Dendritic cell treated with granulocyte-macrophage colony-stimulating factor and Interleukin-4, amounts not matched to agents 40 ng/mL and 50 ng/mL, for 4 days (primary cell): ENCODE measurements around the gene RALGAPA2.

ENCODE experiments used
- H3K27ac Mint-ChIP-seq: one replicate; pipeline ENCODE4 v1.8.0; 2022; ENCODE audit warnings: mild to moderate bottlenecking, mixed read lengths
- H3K27me3 Mint-ChIP-seq: one replicate; pipeline ENCODE4 v1.8.0; 2022; ENCODE audit warnings: mild to moderate bottlenecking, mixed read lengths
- H3K36me3 Mint-ChIP-seq: one replicate; pipeline ENCODE4 v1.8.0; 2022; ENCODE audit warnings: low read depth, mixed read lengths
- H3K4me1 Mint-ChIP-seq: one replicate; pipeline ENCODE4 v1.8.0; 2022; ENCODE audit warnings: low read depth, mixed read lengths
- H3K4me3 Mint-ChIP-seq: one replicate; pipeline ENCODE4 v1.8.0; 2022; ENCODE audit warnings: mild to moderate bottlenecking, moderate library complexity, mixed read lengths
- H3K9me3 Mint-ChIP-seq: one replicate; pipeline ENCODE4 v1.8.0; 2022; ENCODE audit warnings: mixed read lengths
- intact Hi-C: fragments of 100-400 bp; cut with micrococcal nuclease; formaldehyde crosslinking; loops from one replicate; pipeline ENCODE4 v1.15.0; 2022

The RALGAPA2 gene

GRCh38 chr20:20585146-20585545 is 127.3 kb downstream of the RALGAPA2 start:
- Mint-ChIP-seq H3K27me3 (no peaks in the 10 kb centered on the region), H3K4me1 (peaks cover 4% of the 10 kb centered on the region), H3K9me3 (no peaks in the 10 kb centered on the region), H3K4me3 (no peak overlapping the region), H3K27ac (no peak overlapping the region), H3K36me3 (peaks cover 76% of the 10 kb centered on the region)
- intact Hi-C loops: no loop called here

- Mint-ChIP-seq H3K27me3 (no peaks in the 10 kb centered on the region), H3K36me3 (peaks cover 66% of the 10 kb centered on the region), H3K4me3 (no peak overlapping the region), H3K9me3 (no peaks in the 10 kb centered on the region), H3K4me1 (peaks cover 4% of the 10 kb centered on the region), H3K27ac (no peak overlapping the region)
- intact Hi-C loops: no loop called here
These were observed 129.7 kb downstream of the RALGAPA2 start for GRCh38 chr20:20582734-20583133.

DNA sequence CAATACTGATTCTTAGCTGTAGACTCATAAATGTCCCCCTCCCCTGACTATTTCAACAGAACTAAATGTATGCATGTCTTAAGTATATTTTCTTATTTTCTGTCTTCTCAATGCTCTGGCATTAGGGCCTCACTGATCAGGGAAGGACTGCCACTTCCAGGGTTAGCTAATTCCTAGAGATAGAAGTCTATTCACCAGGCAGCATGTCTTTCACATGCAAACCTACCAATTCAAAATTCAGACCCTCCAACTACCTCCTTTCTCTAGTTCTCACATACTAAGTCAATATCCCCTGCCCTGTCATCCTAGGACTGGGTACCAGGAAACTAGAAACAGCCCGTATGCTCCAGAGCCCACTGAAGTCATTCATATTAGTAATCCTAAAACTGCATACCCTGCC is 132.3 kb downstream of the RALGAPA2 start:
- intact Hi-C loops: no loop called here
- no peak overlapping the region for H3K27ac Mint-ChIP-seq
- no peak overlapping the region for H3K4me3 Mint-ChIP-seq
- peaks cover 50% of the 10 kb centered on the region for H3K36me3 Mint-ChIP-seq
- H3K9me3 Mint-ChIP-seq: no peaks in the 10 kb centered on the region
- H3K4me1 Mint-ChIP-seq: peaks cover 4% of the 10 kb centered on the region
- H3K27me3 Mint-ChIP-seq: no peaks in the 10 kb centered on the region

DNA sequence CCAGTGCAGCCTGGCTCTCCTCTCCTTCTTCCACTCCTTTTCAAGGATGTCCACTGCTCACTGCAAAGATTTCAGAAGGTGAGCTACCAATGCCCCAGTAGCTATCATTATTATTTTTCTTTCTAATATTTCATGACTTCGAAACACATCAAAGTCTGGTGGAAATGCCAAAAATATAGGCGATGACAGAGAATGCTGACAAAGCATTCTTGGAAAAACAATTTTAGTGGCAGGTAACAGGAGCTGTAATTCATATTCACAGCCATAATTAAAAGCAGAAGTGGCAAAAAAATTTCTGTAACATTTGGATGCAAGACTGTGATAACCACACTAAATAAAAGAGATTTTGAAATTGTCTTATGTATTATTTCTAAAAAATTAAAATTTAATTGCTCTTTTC is 133.6 kb downstream of the RALGAPA2 start:
- no peak overlapping the region for H3K4me3 Mint-ChIP-seq
- peaks cover 50% of the 10 kb centered on the region for H3K36me3 Mint-ChIP-seq
- no peaks in the 10 kb centered on the region for H3K27me3 Mint-ChIP-seq
- intact Hi-C loops: no loop called here
- H3K27ac Mint-ChIP-seq: no peak overlapping the region
- H3K9me3 Mint-ChIP-seq: no peaks in the 10 kb centered on the region
- H3K4me1 Mint-ChIP-seq: peaks cover 4% of the 10 kb centered on the region

DNA sequence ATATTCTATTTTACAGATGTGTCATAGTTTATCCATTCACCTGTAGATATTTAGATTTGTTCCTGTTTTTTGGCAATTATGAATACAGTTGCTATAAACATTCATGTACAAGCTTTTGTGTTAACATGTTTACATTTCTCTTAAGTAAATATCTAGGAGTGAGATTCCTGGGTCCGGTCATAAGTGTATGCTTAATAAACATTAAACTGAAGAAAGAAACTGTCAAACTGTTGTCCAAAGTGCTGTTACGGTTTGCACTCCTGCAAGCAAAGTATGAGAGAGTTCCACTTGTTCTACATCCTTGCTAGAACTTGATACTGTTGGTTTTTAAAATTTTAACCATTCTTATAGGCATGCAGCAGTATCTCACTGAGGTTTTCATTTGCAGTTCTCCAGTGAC is 138.6 kb downstream of the RALGAPA2 start:
- intact Hi-C loops: no loop called here

GRCh38 chr20:20571068-20571780 is 141.2 kb downstream of the RALGAPA2 start:
- intact Hi-C loops: no loop called here
- H3K4me1 Mint-ChIP-seq: no peaks in the 10 kb centered on the region
- H3K27ac Mint-ChIP-seq: no peak overlapping the region
- H3K36me3 Mint-ChIP-seq: peaks cover 56% of the 10 kb centered on the region
- no peak overlapping the region for H3K4me3 Mint-ChIP-seq
- no peaks in the 10 kb centered on the region for H3K27me3 Mint-ChIP-seq
- H3K9me3 Mint-ChIP-seq: no peaks in the 10 kb centered on the region

More for the DNA sequence above, 138.6 kb downstream of the RALGAPA2 start:
- Mint-ChIP-seq H3K27me3 (no peaks in the 10 kb centered on the region), H3K4me1 (no peaks in the 10 kb centered on the region), H3K36me3 (peaks cover 54% of the 10 kb centered on the region), H3K27ac (no peak overlapping the region), H3K9me3 (no peaks in the 10 kb centered on the region), H3K4me3 (no peak overlapping the region)

DNA sequence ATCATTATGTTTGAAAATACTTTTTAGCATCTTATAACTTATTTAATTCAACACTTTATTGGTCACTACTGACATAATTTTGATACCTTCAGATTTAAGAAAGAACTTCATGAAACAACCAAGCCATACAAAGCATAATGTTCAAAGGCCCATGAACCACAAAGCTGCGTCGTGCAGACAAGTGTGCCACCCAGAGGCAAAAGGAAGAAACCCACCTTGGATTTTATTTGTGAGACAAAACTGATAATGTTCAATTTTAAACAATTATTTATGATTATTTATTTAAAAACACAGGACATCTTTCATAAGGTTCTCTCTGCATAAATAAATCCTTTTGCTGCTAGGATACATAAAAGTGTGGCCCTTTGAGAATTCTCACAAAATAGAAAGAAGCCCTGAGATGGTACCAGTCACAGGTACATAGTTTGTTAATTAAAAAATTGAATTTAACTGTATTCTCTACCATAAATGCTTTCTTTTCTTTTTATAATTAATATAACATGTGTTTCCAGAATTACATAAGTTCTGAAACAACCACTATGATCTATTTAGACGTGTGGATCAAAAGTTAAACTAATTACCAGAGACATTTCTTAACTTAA is 143.7 kb downstream of the RALGAPA2 start:
- intact Hi-C loops: loop anchor here (1.0 to 5.0 kb wide), 3 partner anchors 206 to 484 kb away; no protein-coding TSS in a partner anchor
- H3K27ac Mint-ChIP-seq: no peak overlapping the region

GRCh38 chr20:20567712-20568111 is 144.7 kb downstream of the RALGAPA2 start:
- no peak overlapping the region for H3K27ac Mint-ChIP-seq
- H3K4me1 Mint-ChIP-seq: no peaks in the 10 kb centered on the region
- no peaks in the 10 kb centered on the region for H3K27me3 Mint-ChIP-seq
- no peak overlapping the region for H3K4me3 Mint-ChIP-seq
- H3K36me3 Mint-ChIP-seq: peaks cover 44% of the 10 kb centered on the region
- intact Hi-C loops: loop anchor here (1.0 to 5.0 kb wide), 3 partner anchors 205 to 483 kb away; no protein-coding TSS in a partner anchor
- H3K9me3 Mint-ChIP-seq: no peaks in the 10 kb centered on the region

More for the DNA sequence above, 143.7 kb downstream of the RALGAPA2 start:
- H3K4me3 Mint-ChIP-seq: no peak overlapping the region
- H3K4me1 Mint-ChIP-seq: no peaks in the 10 kb centered on the region
- peaks cover 52% of the 10 kb centered on the region for H3K36me3 Mint-ChIP-seq
- H3K27me3 Mint-ChIP-seq: no peaks in the 10 kb centered on the region
- no peaks in the 10 kb centered on the region for H3K9me3 Mint-ChIP-seq

- H3K4me3 Mint-ChIP-seq: no peak overlapping the region
These were observed 145.9 kb downstream of the RALGAPA2 start for GRCh38 chr20:20566516-20566915.

DNA sequence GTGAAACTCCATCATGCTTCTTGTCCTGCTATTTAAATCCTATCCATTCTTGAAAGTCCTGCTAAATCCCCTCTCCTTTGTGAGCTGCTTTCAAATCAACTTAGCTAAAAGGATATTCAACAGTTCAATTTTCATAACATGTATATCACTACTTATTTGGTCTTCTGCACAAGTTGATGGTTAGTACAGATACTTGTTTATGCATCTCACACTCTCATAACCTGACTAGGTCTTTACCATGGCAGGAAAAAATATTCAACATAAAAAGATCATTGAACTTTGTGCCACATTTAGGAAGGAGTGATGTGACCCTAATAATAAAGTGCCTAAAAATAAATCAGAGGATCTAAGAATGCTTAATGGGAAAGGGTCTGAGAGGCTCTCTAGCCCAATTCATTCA is 148.2 kb downstream of the RALGAPA2 start:
- intact Hi-C loops: no loop called here

More at GRCh38 chr20:20566516-20566915, 145.9 kb downstream of the RALGAPA2 start:
- H3K27me3 Mint-ChIP-seq: no peaks in the 10 kb centered on the region
- H3K27ac Mint-ChIP-seq: no peak overlapping the region
- no peaks in the 10 kb centered on the region for H3K4me1 Mint-ChIP-seq
- H3K36me3 Mint-ChIP-seq: peaks cover 42% of the 10 kb centered on the region
- intact Hi-C loops: loop anchor here (5.0 kb wide), 2 partner anchors 204 to 384 kb away; no protein-coding TSS in a partner anchor
- H3K9me3 Mint-ChIP-seq: no peaks in the 10 kb centered on the region

DNA sequence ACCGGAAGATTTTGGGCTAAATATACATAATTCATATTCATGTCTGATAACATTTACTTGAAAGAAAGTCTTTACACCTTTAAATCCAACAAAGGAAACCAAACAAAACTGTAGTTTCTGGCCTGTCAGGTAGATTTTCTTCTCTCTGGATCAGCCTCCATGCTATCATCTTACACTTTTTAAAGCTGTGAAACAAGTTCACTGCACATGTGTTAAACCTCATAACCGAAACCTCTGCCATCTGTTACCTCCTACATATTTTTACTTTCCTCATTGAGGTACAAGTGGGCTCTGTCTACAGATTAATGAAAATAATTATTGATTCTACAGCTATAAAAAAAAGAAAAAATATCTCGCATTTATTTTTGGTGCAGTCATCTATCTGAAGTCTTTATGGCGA is 149.9 kb downstream of the RALGAPA2 start:
- H3K9me3 Mint-ChIP-seq: no peaks in the 10 kb centered on the region
- H3K4me3 Mint-ChIP-seq: no peak overlapping the region
- H3K36me3 Mint-ChIP-seq: peaks cover 40% of the 10 kb centered on the region
- intact Hi-C loops: no loop called here
- H3K27me3 Mint-ChIP-seq: no peaks in the 10 kb centered on the region
- H3K4me1 Mint-ChIP-seq: no peaks in the 10 kb centered on the region
- H3K27ac Mint-ChIP-seq: no peak overlapping the region

More for the DNA sequence above, 148.2 kb downstream of the RALGAPA2 start:
- H3K4me3 Mint-ChIP-seq: no peak overlapping the region
- no peak overlapping the region for H3K27ac Mint-ChIP-seq
- peaks cover 30% of the 10 kb centered on the region for H3K36me3 Mint-ChIP-seq
- no peaks in the 10 kb centered on the region for H3K9me3 Mint-ChIP-seq
- H3K27me3 Mint-ChIP-seq: no peaks in the 10 kb centered on the region
- no peaks in the 10 kb centered on the region for H3K4me1 Mint-ChIP-seq

GRCh38 chr20:20561841-20562240 is 150.6 kb downstream of the RALGAPA2 start:
- no peaks in the 10 kb centered on the region for H3K9me3 Mint-ChIP-seq
- peaks cover 41% of the 10 kb centered on the region for H3K36me3 Mint-ChIP-seq
- H3K4me3 Mint-ChIP-seq: no peak overlapping the region
- H3K27ac Mint-ChIP-seq: no peak overlapping the region
- intact Hi-C loops: no loop called here
- H3K4me1 Mint-ChIP-seq: no peaks in the 10 kb centered on the region
- H3K27me3 Mint-ChIP-seq: no peaks in the 10 kb centered on the region

GRCh38 chr20:20561172-20561571 is 151.3 kb downstream of the RALGAPA2 start:
- Mint-ChIP-seq H3K36me3 (peaks cover 46% of the 10 kb centered on the region), H3K4me3 (no peak overlapping the region), H3K27me3 (no peaks in the 10 kb centered on the region), H3K27ac (no peak overlapping the region), H3K9me3 (no peaks in the 10 kb centered on the region), H3K4me1 (no peaks in the 10 kb centered on the region)
- intact Hi-C loops: no loop called here

- Mint-ChIP-seq H3K36me3 (peaks cover 38% of the 10 kb centered on the region), H3K9me3 (no peaks in the 10 kb centered on the region), H3K27ac (no peak overlapping the region), H3K27me3 (no peaks in the 10 kb centered on the region), H3K4me1 (no peaks in the 10 kb centered on the region), H3K4me3 (no peak overlapping the region)
- intact Hi-C loops: no loop called here
These were observed 155.0 kb downstream of the RALGAPA2 start for GRCh38 chr20:20557406-20557805.
